Fibroblast of lung (primary cell): Measurements from ENCODE around the gene AKIRIN2. TPM values are rescaled to one million over a fixed set of nuclear protein-coding genes. Genes with fewer than 3 reads are reported as not detected.
"Not testable (repeated sequence)": the region's sequence is repeated elsewhere in the genome, so short reads cannot be mapped to it uniquely, and the experiment has no call there.

Source experiments
- DNase-seq, 2 donors: peaks; one replicate each; pipeline versions ENCODE4 v3.0.0 to v3.0.0-alpha.2; 2010; ENCODE audit warnings: low read depth in 2 of 2
- H2AFZ ChIP-seq: 2 replicates; pipeline ENCODE4 v1.5.1; 2012; ENCODE audit warnings: low read length, control low read depth, inconsistent platforms
- H3K27ac ChIP-seq: 2 replicates; pipeline ENCODE4 v1.5.1; 2011; ENCODE audit warnings: low read length, control low read depth; ENCODE audit not compliant: insufficient read depth
- H3K27me3 ChIP-seq: 2 replicates; pipeline ENCODE4 v1.5.1; 2011; ENCODE audit warnings: mild to moderate bottlenecking, low read length; ENCODE audit not compliant: control insufficient read depth, insufficient read depth
- H3K36me3 ChIP-seq: 2 replicates; pipeline ENCODE4 v1.5.1; 2011; ENCODE audit warnings: low read length; ENCODE audit not compliant: control insufficient read depth, insufficient read depth
- H3K4me1 ChIP-seq: 2 replicates; pipeline ENCODE4 v1.5.1; 2011; ENCODE audit warnings: low read length; ENCODE audit not compliant: control insufficient read depth, insufficient read depth; ENCODE audit errors: extremely low read depth
- H3K4me2 ChIP-seq: 2 replicates; pipeline ENCODE4 v1.5.1; 2011; ENCODE audit warnings: low read length, control low read depth; ENCODE audit not compliant: insufficient read depth; ENCODE audit errors: extremely low read depth
- H3K4me3 ChIP-seq, 4 experiments: fragments of 200-600 bp in 1 of 4; sonication (generic) in 1 of 4; replicated peaks in 1 of 4; 2 replicates each; pipeline ENCODE4 v1.5.1; 2011 to 2016; ENCODE audit warnings: low read length in 4 of 4, low read depth in 3 of 4, mild to moderate bottlenecking in 3 of 4, control low read depth in 2 of 4, inconsistent platforms in 1 of 4, mixed read lengths in 1 of 4; ENCODE audit not compliant: insufficient read depth in 1 of 4; ENCODE audit errors: control extremely low read depth in 1 of 4
- H3K79me2 ChIP-seq: 2 replicates; pipeline ENCODE4 v1.5.1; 2012; ENCODE audit warnings: mild to moderate bottlenecking, low read length, inconsistent platforms; ENCODE audit not compliant: control insufficient read depth, insufficient read depth
- H3K9ac ChIP-seq: 2 replicates; pipeline ENCODE4 v1.5.1; 2011; ENCODE audit warnings: mild to moderate bottlenecking, low read length, control low read depth; ENCODE audit not compliant: insufficient read depth
- H3K9me3 ChIP-seq: 2 replicates; pipeline ENCODE4 v1.5.1; 2012; ENCODE audit warnings: low read depth, low read length; ENCODE audit not compliant: control insufficient read depth, insufficient read depth
- H4K20me1 ChIP-seq: 2 replicates; pipeline ENCODE4 v1.5.1; 2011; ENCODE audit warnings: low read length; ENCODE audit not compliant: control insufficient read depth, insufficient read depth; ENCODE audit errors: extremely low read depth
- CTCF ChIP-seq, 2 donors: IDR thresholded peaks in 1 of 2; conservative IDR thresholded peaks in 1 of 2; 1 replicate in 1 of 2; 2 replicates in 1 of 2; pipeline ENCODE4 v1.5.1; 2011 to 2012; ENCODE audit warnings: low read length in 2 of 2, control low read depth in 1 of 2, inconsistent platforms in 1 of 2, low read depth in 1 of 2, mild to moderate bottlenecking in 1 of 2
- EZH2 ChIP-seq: IDR thresholded peaks from 2 replicates; pipeline ENCODE4 v1.5.1; 2012; ENCODE audit warnings: low read length, control low read depth, mild to moderate bottlenecking; ENCODE audit errors: missing control alignments
- polyA plus RNA-seq, 2 donors: library from polyadenylated mRNA; depleted of rRNA in 1 of 2; stranded (reverse) in 1 of 2; unstranded in 1 of 2; fragments of >200 nt; gene quantifications; 2 replicates each; pipeline ENCODE4 v1.2.1, GENCODE V29; 2011 to 2012; ENCODE audit warnings: missing spikeins in 1 of 2
- total RNA-seq: library from RNA; depleted of rRNA; stranded (reverse); fragments of >200 nt; gene quantifications from 2 replicates; pipeline ENCODE4 v1.2.1, GENCODE V29; 2014

The AKIRIN2 gene
- total and polyA plus RNA-seq, 2 donors (not counting 1 experiment from before 2014, with no cell fraction given): 33.7 to 41.0 TPM

- no peaks in the 10 kb centered on the region for H3K27me3 ChIP-seq
- H3K4me2 ChIP-seq: no peak overlapping the region
- TF ChIP-seq CTCF (conservative IDR thresholded peaks at IDR 0.05 in 1 of 2, IDR thresholded peaks at IDR 0.05 in 1 of 2; ENCODE audit: low read depth in 1 of 2, low read length in 2 of 2): no peak
- TF ChIP-seq EZH2: no peak
- no peaks in the 10 kb centered on the region for H3K36me3 ChIP-seq
- peaks cover 8% of the 10 kb centered on the region for H3K4me1 ChIP-seq
- H3K27ac ChIP-seq: no peak overlapping the region
- no peaks in the 10 kb centered on the region for H4K20me1 ChIP-seq
- H3K9me3 ChIP-seq: no peaks in the 10 kb centered on the region
- H2AFZ ChIP-seq: no peak overlapping the region
- DNase-seq: no peak
- no peaks in the 10 kb centered on the region for H3K79me2 ChIP-seq
- no peak overlapping the region for H3K9ac ChIP-seq
- no peak overlapping the region for H3K4me3 ChIP-seq
Measured at GRCh38 chr6:87710090-87710489, 8.1 kb upstream of the AKIRIN2 start.

GRCh38 chr6:87708581-87709427 is 6.8 kb upstream of the AKIRIN2 start:
- not testable (repeated sequence) for H3K4me1 ChIP-seq, H3K4me3 ChIP-seq, H2AFZ ChIP-seq, H3K27ac ChIP-seq, H3K4me2 ChIP-seq, H3K79me2 ChIP-seq, H4K20me1 ChIP-seq, DNase-seq, H3K36me3 ChIP-seq, H3K27me3 ChIP-seq, H3K9me3 ChIP-seq, H3K9ac ChIP-seq

GRCh38 chr6:87706187-87706966 is 4.3 kb upstream of the AKIRIN2 start:
- DNase-seq: peak; percentile 49 to 78
- Histone ChIP-seq H3K27ac (peak overlapping the region; percentile 53), H3K79me2 (peaks cover 7% of the 10 kb centered on the region), H3K4me3 (peak overlapping the region in 1 of 4 experiments; percentile 2), H3K9me3 (no peaks in the 10 kb centered on the region), H3K27me3 (no peaks in the 10 kb centered on the region), H3K9ac (no peak overlapping the region), H3K4me1 (peaks cover 6% of the 10 kb centered on the region), H2AFZ (no peak overlapping the region), H4K20me1 (no peaks in the 10 kb centered on the region), H3K36me3 (no peaks in the 10 kb centered on the region), H3K4me2 (peak overlapping the region; percentile 45)
- TF ChIP-seq EZH2 (no peak), CTCF (conservative IDR thresholded peaks at IDR 0.05 in 1 of 2, IDR thresholded peaks at IDR 0.05 in 1 of 2; ENCODE audit: low read depth in 1 of 2, low read length in 2 of 2) (no peak)
